IMR-90 (cell line): Measurements from ENCODE around the gene AVP. TPM values are rescaled to one million over a fixed set of nuclear protein-coding genes. Genes with fewer than 3 reads are reported as not detected.
A peak's percentile ranks its signal among the peaks of the same experiment; 100 is the strongest.

ENCODE experiments used
- ATAC-seq: fragments of 200-7000 bp; cut with Tn5 transposase; 2 replicates; pipeline ENCODE4 v1.9.1; 2020; ENCODE audit warnings: low read depth, mild to moderate bottlenecking, moderate library complexity
- BruUV-seq: library from RNA; stranded (reverse); fragments of 400-500 nt; replicated peaks from 2 replicates; lab custom pipeline; 2021; lab: Mats Ljungman, UMichigan
- CTCF ChIA-PET: fragments of 300-600 bp; formaldehyde crosslinking; extraction: SDS; loops from one replicate; lab custom pipeline; 2021; ENCODE audit warnings: antibody characterized with exemption; lab: Yijun Ruan, JAX
- POLR2A ChIA-PET: fragments of 300-600 bp; sonication (Branson Sonifier 250); formaldehyde crosslinking; loops from one replicate; lab custom pipeline; 2022; ENCODE audit warnings: antibody characterized with exemption; ENCODE audit not compliant: unreplicated experiment; lab: Charles Lee
- DNase-seq: peaks from one replicate; pipeline ENCODE4 v3.0.0; 2013
- H2AFZ ChIP-seq: replicated peaks from 2 replicates; pipeline ENCODE3; 2013; ENCODE audit warnings: low read length, mild to moderate bottlenecking; ENCODE audit not compliant: poor library complexity
- H2AK5ac ChIP-seq: 2 replicates; pipeline ENCODE4 v1.6.1; 2013; ENCODE audit warnings: low read depth, low read length, inconsistent platforms
- H2AK9ac ChIP-seq: replicated peaks from 2 replicates; pipeline ENCODE3; 2013; ENCODE audit warnings: mild to moderate bottlenecking, low read depth, low read length, moderate library complexity; ENCODE audit not compliant: poor library complexity
- H2BK120ac ChIP-seq: 2 replicates; pipeline ENCODE4 v1.6.1; 2013; ENCODE audit warnings: low read depth, low read length, inconsistent platforms
- H2BK15ac ChIP-seq: 3 replicates; pipeline ENCODE4 v1.6.1; 2013; ENCODE audit warnings: low read depth, low read length, inconsistent platforms
- H2BK20ac ChIP-seq: 2 replicates; pipeline ENCODE4 v1.6.1; 2013; ENCODE audit warnings: low read depth, mild to moderate bottlenecking, inconsistent platforms, low read length, moderate library complexity
- H2BK5ac ChIP-seq: 2 replicates; pipeline ENCODE4 v1.6.1; 2013; ENCODE audit warnings: mild to moderate bottlenecking, low read depth, low read length, inconsistent platforms; ENCODE audit not compliant: poor library complexity, severe bottlenecking
- H3K14ac ChIP-seq: replicated peaks from 2 replicates; pipeline ENCODE4 v1.6.1; 2013; ENCODE audit warnings: low read depth, low read length, inconsistent platforms
- H3K18ac ChIP-seq: 2 replicates; pipeline ENCODE4 v1.6.1; 2013; ENCODE audit warnings: low read depth, low read length, control low read depth
- H3K23ac ChIP-seq: 2 replicates; pipeline ENCODE4 v1.6.1; 2013; ENCODE audit warnings: low read depth, low read length, inconsistent platforms
- H3K27ac ChIP-seq: 2 replicates; pipeline ENCODE4 v1.5.1; 2013; ENCODE audit warnings: mild to moderate bottlenecking, control low read depth, low read length; ENCODE audit not compliant: insufficient read depth
- H3K27me3 ChIP-seq: 2 replicates; pipeline ENCODE4 v1.6.1; 2013; ENCODE audit warnings: low read length; ENCODE audit not compliant: control insufficient read depth, insufficient read depth
- H3K36me3 ChIP-seq: 2 replicates; pipeline ENCODE4 v1.6.1; 2013; ENCODE audit warnings: low read length, mixed read lengths; ENCODE audit not compliant: control insufficient read depth, insufficient read depth
- H3K4ac ChIP-seq: 2 replicates; pipeline ENCODE4 v1.6.1; 2013; ENCODE audit warnings: low read depth, low read length, inconsistent platforms
- H3K4me1 ChIP-seq: 2 replicates; pipeline ENCODE4 v1.6.1; 2013; ENCODE audit warnings: low read length, mixed read lengths; ENCODE audit not compliant: control insufficient read depth, insufficient read depth
- H3K4me2 ChIP-seq: 2 replicates; pipeline ENCODE4 v1.6.1; 2013; ENCODE audit warnings: low read depth, mild to moderate bottlenecking, control low read depth, low read length, moderate library complexity
- H3K4me3 ChIP-seq: 2 replicates; pipeline ENCODE4 v1.5.1; 2013; ENCODE audit warnings: low read depth, mild to moderate bottlenecking, control low read depth, low read length, moderate library complexity; ENCODE audit not compliant: insufficient read depth
- H3K56ac ChIP-seq: 2 replicates; pipeline ENCODE4 v1.6.1; 2013; ENCODE audit warnings: low read length, inconsistent platforms; ENCODE audit not compliant: insufficient read depth; ENCODE audit errors: extremely low read depth
- H3K79me1 ChIP-seq, 2 experiments: 2 replicates each; pipeline ENCODE4 v1.6.1; 2013; ENCODE audit warnings: low read length in 2 of 2, inconsistent platforms in 1 of 2, low read depth in 1 of 2
- H3K9ac ChIP-seq: 2 replicates; pipeline ENCODE4 v1.6.1; 2013; ENCODE audit warnings: low read depth, low read length, control low read depth
- H3K9me1 ChIP-seq: 2 replicates; pipeline ENCODE4 v1.6.1; 2013; ENCODE audit warnings: low read length, inconsistent platforms; ENCODE audit not compliant: insufficient read depth
- H3K9me3 ChIP-seq: 2 replicates; pipeline ENCODE4 v1.6.1; 2013; ENCODE audit warnings: low read length; ENCODE audit not compliant: control insufficient read depth, insufficient read depth
- H4K20me1 ChIP-seq: 2 replicates; pipeline ENCODE4 v1.6.1; 2013; ENCODE audit warnings: low read length, inconsistent platforms; ENCODE audit not compliant: insufficient read depth
- H4K5ac ChIP-seq: 2 replicates; pipeline ENCODE4 v1.6.1; 2013; ENCODE audit warnings: mild to moderate bottlenecking, low read depth, low read length, control low read depth
- H4K8ac ChIP-seq, 2 experiments: 2 replicates each; pipeline ENCODE4 v1.6.1; 2013; ENCODE audit warnings: low read depth in 2 of 2, low read length in 2 of 2, control low read depth in 1 of 2, inconsistent platforms in 1 of 2
- H4K91ac ChIP-seq: 2 replicates; pipeline ENCODE4 v1.6.1; 2013; ENCODE audit warnings: low read depth, low read length, inconsistent platforms; ENCODE audit not compliant: insufficient read depth
- CEBPB ChIP-seq: IDR thresholded peaks from 2 replicates; pipeline ENCODE4 v1.6.1; 2012; ENCODE audit warnings: low read depth, low read length, improper control_type of control experiment
- CHD1 ChIP-seq: IDR thresholded peaks from 2 replicates; pipeline ENCODE4 v1.6.1; 2012; ENCODE audit warnings: low read depth, low read length, improper control_type of control experiment
- CTCF ChIP-seq: conservative IDR thresholded peaks from 2 replicates; pipeline ENCODE4 v1.5.1; 2012; ENCODE audit warnings: mild to moderate bottlenecking, low read depth, low read length, improper control_type of control experiment
- ELK1 ChIP-seq: fragments of 150-350 bp; IDR thresholded peaks from 2 replicates; pipeline ENCODE4 v1.6.1; 2016; ENCODE audit warnings: low read depth, mild to moderate bottlenecking, low read length, moderate library complexity, borderline replicate concordance
- FOS ChIP-seq: fragments of 150-350 bp; IDR thresholded peaks from 2 replicates; pipeline ENCODE4 v1.6.1; 2016; ENCODE audit warnings: low read depth, low read length
- MAFK ChIP-seq: IDR thresholded peaks from 2 replicates; pipeline ENCODE4 v1.6.1; 2012; ENCODE audit warnings: low read depth, low read length, improper control_type of control experiment
- MAZ ChIP-seq: IDR thresholded peaks from 2 replicates; pipeline ENCODE4 v1.6.1; 2012; ENCODE audit warnings: low read depth, mild to moderate bottlenecking, low read length, improper control_type of control experiment, moderate library complexity, borderline replicate concordance
- MXI1 ChIP-seq: IDR thresholded peaks from 2 replicates; pipeline ENCODE4 v1.6.1; 2012; ENCODE audit warnings: low read depth, mild to moderate bottlenecking, low read length, moderate library complexity, borderline replicate concordance
- NFE2L2 ChIP-seq: fragments of 150-350 bp; IDR thresholded peaks from 2 replicates; pipeline ENCODE4 v1.6.1; 2016; ENCODE audit warnings: low read depth, mild to moderate bottlenecking, low read length
- POLR2A ChIP-seq: IDR thresholded peaks from 2 replicates; pipeline ENCODE4 v1.6.1; 2012; ENCODE audit warnings: mild to moderate bottlenecking, low read depth, low read length
- RAD21 ChIP-seq: IDR thresholded peaks from 2 replicates; pipeline ENCODE4 v1.6.1; 2012; ENCODE audit warnings: low read length, improper control_type of control experiment
- RFX5 ChIP-seq: IDR thresholded peaks from 2 replicates; pipeline ENCODE4 v1.8.0; 2012; ENCODE audit warnings: low read depth, mild to moderate bottlenecking, low read length, moderate library complexity
- SMC3 ChIP-seq: fragments of 150-350 bp; IDR thresholded peaks from 2 replicates; pipeline ENCODE4 v1.6.1; 2016; ENCODE audit warnings: low read depth, mild to moderate bottlenecking, antibody characterized with exemption, low read length, moderate library complexity
- USF2 ChIP-seq: fragments of 150-350 bp; IDR thresholded peaks from 2 replicates; pipeline ENCODE4 v1.6.1; 2017; ENCODE audit warnings: mild to moderate bottlenecking, antibody characterized with exemption, low read length, low read depth
- WGBS, 2 experiments: methylation state at CpG; one replicate each; pipeline versions ENCODE4 v1.1.5 to v1.1.7; 2013; ENCODE audit warnings: missing lambda C conversion rate in 2 of 2; ENCODE audit not compliant: insufficient read length in 1 of 2; ENCODE audit errors: extremely low coverage in 2 of 2; 5-methylcytosine and 5-hydroxymethylcytosine counted together
- dilution Hi-C: fragments of 300-500 bp; cut with HindIII; formaldehyde crosslinking; loops from one replicate; pipeline ENCODE4 v1.14.3; 2018; ENCODE audit warnings: low sequenced_read_pairs; ENCODE audit not compliant: unreplicated experiment
- in situ Hi-C: fragments of 300-500 bp; cut with MboI; formaldehyde crosslinking; loops from 3 replicates; pipeline ENCODE4 v1.14.3; 2019; ENCODE audit warnings: low sequenced_read_pairs, inconsistent platforms, mixed read lengths
- intact Hi-C: fragments of 100-400 bp; cut with micrococcal nuclease; formaldehyde crosslinking; loops from 2 replicates; pipeline ENCODE4 v1.10.0; 2022
- polyA plus RNA-seq, 3 experiments: library from polyadenylated mRNA; depleted of rRNA; stranded (reverse); fragments of >200 nt; gene quantifications; 2 replicates each; pipeline ENCODE4 v1.2.3, GENCODE V29; 2012; ENCODE audit warnings: low replicate concordance in 1 of 3
- total RNA-seq: library from RNA; depleted of rRNA; stranded (reverse); fragments of >200 nt; gene quantifications from 2 replicates; pipeline ENCODE4 v1.2.3, GENCODE V29; 2012

The AVP gene
- total and polyA plus RNA-seq, 2 of the 4 experiments (the other 2 are of a cell fraction) = not detected

- dilution Hi-C loops = no loop called here
- Histone ChIP-seq H3K27ac (no peak overlapping the region), H3K4me2 (no peak overlapping the region), H4K8ac (no peak overlapping the region), H2BK5ac (no peak overlapping the region), H3K9ac (no peak overlapping the region), H3K79me1 (peaks cover 0 to 20% of the 10 kb centered on the region in 2 experiments; a peak in 2 of 4 replicates), H3K9me1 (peaks cover 9% of the 10 kb centered on the region), H2BK20ac (no peak overlapping the region), H4K5ac (no peak overlapping the region), H3K9me3 (no peaks in the 10 kb centered on the region), H3K36me3 (peaks cover 4% of the 10 kb centered on the region; the same call in 1 of the 2 replicates), H2AK5ac (0 out of 2 replicates have a peak overlapping the region, but pooled peaks have one; percentile 69), H2BK120ac (no peak overlapping the region), H3K4me1 (no peaks in the 10 kb centered on the region), H3K4me3 (no peak overlapping the region), H3K27me3 (no peaks in the 10 kb centered on the region), H4K20me1 (peaks cover 9% of the 10 kb centered on the region), H3K18ac (no peak overlapping the region), H2AFZ (peak overlapping the region; percentile 58), H3K14ac (no peak overlapping the region), H3K56ac (no peak overlapping the region), H2AK9ac (no peak overlapping the region), H2BK15ac (no peak overlapping the region), H3K23ac (no peak overlapping the region), H4K91ac (no peak overlapping the region), H3K4ac (no peak overlapping the region)
- intact Hi-C loops = loop anchor here (1.0 kb wide), 1 partner anchor 61 kb away; no protein-coding TSS in a partner anchor
- WGBS, 2 experiments = 50% methylated on average over 11 of the region's 30 CpGs; no CpG with 5 or more reads in 1 of the 2 experiments
- in situ Hi-C loops = no loop called here
- POLR2A ChIA-PET = no interaction called here
- no TSS peak for BruUV-seq
- CTCF ChIA-PET = interaction anchor here (0.5 to 2.7 kb wide), 3 partner anchors 19 to 755 kb away, joined by 3 to 7 read pairs (median 6); no protein-coding TSS in a partner anchor
- peak; percentile 59 for DNase-seq
- ATAC-seq = peak; percentile 85
- TF ChIP-seq RFX5 (no peak), CHD1 (no peak), POLR2A (no peak), ELK1 (no peak), USF2 (no peak), SMC3 (peak; percentile 86), CTCF (peak; percentile 81), FOS (no peak), MXI1 (no peak), MAFK (no peak), NFE2L2 (no peak), MAZ (no peak), CEBPB (no peak), RAD21 (peak; percentile 67)
Measured at GRCh38 chr20:3115190-3116107, 30.9 kb upstream of the AVP start.
